C4-2B (cell line): ENCODE data around the gene PDE5A.
"Not testable (repeated sequence)": the region's sequence is repeated elsewhere in the genome, so short reads cannot be mapped to it uniquely, and the experiment has no call there.

ENCODE experiments used
- ZFX ChIP-seq: fragments of 450-650 bp; IDR thresholded peaks from 2 replicates; pipeline ENCODE4 v1.6.1; 2017
- TF ChIP-seq, protein P1 (sequence below): fragments of 450-650 bp; conservative IDR thresholded peaks from 2 replicates; pipeline ENCODE4 v1.5.1; 2017; ENCODE audit warnings: mild to moderate bottlenecking

DNA sequence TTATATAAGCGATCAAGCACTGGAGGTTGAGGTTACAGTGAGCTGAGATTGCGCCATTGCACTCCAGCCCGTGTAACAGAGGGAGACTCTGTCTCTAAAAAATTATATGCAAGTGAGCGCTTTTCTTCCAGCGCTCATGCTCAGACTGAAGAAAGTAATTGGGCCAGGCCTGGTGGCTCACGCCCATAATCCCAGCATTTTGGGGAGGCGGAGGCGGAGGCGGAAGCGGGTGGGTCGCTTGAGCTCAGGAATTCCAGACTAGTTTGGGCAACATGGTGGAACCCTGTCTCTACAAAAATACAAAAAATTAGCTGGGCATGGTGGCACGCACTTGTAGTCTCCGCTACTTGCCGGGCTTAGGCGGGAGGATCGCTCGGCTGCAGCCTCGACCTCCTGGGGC lies 172.9 kb downstream of the PDE5A start:
- TF ChIP-seq, protein P1, sequence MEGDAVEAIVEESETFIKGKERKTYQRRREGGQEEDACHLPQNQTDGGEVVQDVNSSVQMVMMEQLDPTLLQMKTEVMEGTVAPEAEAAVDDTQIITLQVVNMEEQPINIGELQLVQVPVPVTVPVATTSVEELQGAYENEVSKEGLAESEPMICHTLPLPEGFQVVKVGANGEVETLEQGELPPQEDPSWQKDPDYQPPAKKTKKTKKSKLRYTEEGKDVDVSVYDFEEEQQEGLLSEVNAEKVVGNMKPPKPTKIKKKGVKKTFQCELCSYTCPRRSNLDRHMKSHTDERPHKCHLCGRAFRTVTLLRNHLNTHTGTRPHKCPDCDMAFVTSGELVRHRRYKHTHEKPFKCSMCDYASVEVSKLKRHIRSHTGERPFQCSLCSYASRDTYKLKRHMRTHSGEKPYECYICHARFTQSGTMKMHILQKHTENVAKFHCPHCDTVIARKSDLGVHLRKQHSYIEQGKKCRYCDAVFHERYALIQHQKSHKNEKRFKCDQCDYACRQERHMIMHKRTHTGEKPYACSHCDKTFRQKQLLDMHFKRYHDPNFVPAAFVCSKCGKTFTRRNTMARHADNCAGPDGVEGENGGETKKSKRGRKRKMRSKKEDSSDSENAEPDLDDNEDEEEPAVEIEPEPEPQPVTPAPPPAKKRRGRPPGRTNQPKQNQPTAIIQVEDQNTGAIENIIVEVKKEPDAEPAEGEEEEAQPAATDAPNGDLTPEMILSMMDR: not testable (repeated sequence)
- TF ChIP-seq ZFX: not testable (repeated sequence)
